HepG2 (cell line): ENCODE measurements around the gene TBCE. TPM values are rescaled to one million over a fixed set of nuclear protein-coding genes. Genes with fewer than 3 reads are reported as not detected.

Experiments
- BCL6 ChIP-seq: IDR thresholded peaks from 2 replicates; pipeline ENCODE4 v1.6.1; 2016; ENCODE audit warnings: missing genetic modification reagents, missing compliant biosample characterization
- FOSL2 ChIP-seq: sonication (generic); formaldehyde crosslinking; IDR thresholded peaks from 2 replicates; pipeline ENCODE4 v1.4.0; 2020; ENCODE audit warnings: missing genetic modification reagents
- FOXA1 ChIP-seq, 2 experiments: fragments of 450-650 bp in 1 of 2; sonication (generic) in 1 of 2; formaldehyde crosslinking in 1 of 2; IDR thresholded peaks; 2 replicates each; pipeline versions ENCODE4 v1.4.0 to v1.6.1; 2016 to 2020; ENCODE audit warnings: missing genetic modification reagents in 1 of 2
- HNRNPL ChIP-seq: fragments of 200-400 bp; formaldehyde crosslinking; IDR thresholded peaks from 2 replicates; pipeline ENCODE4 v1.6.1; 2017; ENCODE audit warnings: mild to moderate bottlenecking, low read depth, low read length
- KLF6 ChIP-seq: IDR thresholded peaks from 2 replicates; pipeline ENCODE4 v1.8.0; 2016; ENCODE audit warnings: missing biosample characterization, missing genetic modification reagents
- MED1 ChIP-seq: sonication (generic); formaldehyde crosslinking; IDR thresholded peaks from 2 replicates; pipeline ENCODE4 v1.4.0; 2020; ENCODE audit warnings: missing genetic modification reagents
- PHF21A ChIP-seq: sonication (generic); formaldehyde crosslinking; IDR thresholded peaks from 2 replicates; pipeline ENCODE4 v1.5.0; 2020; ENCODE audit warnings: mild to moderate bottlenecking, missing genetic modification reagents
- RARA ChIP-seq: IDR thresholded peaks from 2 replicates; pipeline ENCODE4 v1.6.1; 2016; ENCODE audit warnings: missing genetic modification reagents, missing compliant biosample characterization
- ZNF124 ChIP-seq: sonication (generic); formaldehyde crosslinking; IDR thresholded peaks from 2 replicates; pipeline ENCODE4 v1.4.0; 2020; ENCODE audit warnings: missing genetic modification reagents
- ZNF225 ChIP-seq: sonication (generic); formaldehyde crosslinking; IDR thresholded peaks from 2 replicates; pipeline ENCODE4 v1.4.0; 2020; ENCODE audit warnings: mild to moderate bottlenecking, missing genetic modification reagents
- ZNF644 ChIP-seq: IDR thresholded peaks from 2 replicates; pipeline ENCODE4 v1.6.1; 2016; ENCODE audit warnings: low read depth
- polyA plus RNA-seq, 8 experiments: library from polyadenylated mRNA; depleted of rRNA in 3 of 8; stranded (reverse) in 7 of 8; unstranded in 1 of 8; fragments of >200 nt; fragmentation: Illumina TruSeq in 4 of 8; extraction: Trizol in 4 of 8; gene quantifications; 2 replicates each; pipeline versions ENCODE4 v1.2.1 to v1.2.3, GENCODE V29; 2011 to 2016; ENCODE audit warnings: low read depth in 4 of 8, missing spikeins in 1 of 8, mixed read lengths in 1 of 8; ENCODE audit not compliant: insufficient read depth in 1 of 8
- total RNA-seq, 5 experiments: library from RNA; depleted of rRNA; stranded (reverse); fragments of >200 nt; fragmentation: Illumina TruSeq; extraction: Trizol; gene quantifications; 2 replicates each; pipeline ENCODE4 v1.2.3, GENCODE V29; 2016; ENCODE audit warnings: low read depth in 1 of 5
- TF ChIP-seq, protein P1 (sequence below): fragments of 450-650 bp; IDR thresholded peaks from 2 replicates; pipeline ENCODE4 v1.6.1; 2017
- TF ChIP-seq, protein P2 (sequence below): sonication (generic); formaldehyde crosslinking; IDR thresholded peaks from 2 replicates; pipeline ENCODE4 v1.5.0; 2020; ENCODE audit warnings: mild to moderate bottlenecking, missing genetic modification reagents
- TF ChIP-seq, protein P3 (sequence below): sonication (generic); formaldehyde crosslinking; IDR thresholded peaks from 2 replicates; pipeline ENCODE4 v1.4.0; 2020; ENCODE audit warnings: missing genetic modification reagents, mild to moderate bottlenecking, borderline replicate concordance
- TF ChIP-seq, protein P4 (sequence below), 2 experiments: sonication (generic) in 1 of 2; formaldehyde crosslinking in 1 of 2; IDR thresholded peaks; 2 replicates each; pipeline versions ENCODE4 v1.4.0 to v1.6.1; 2018 to 2020; ENCODE audit warnings: missing genetic modification reagents in 2 of 2, borderline replicate concordance in 1 of 2, low read depth in 1 of 2, mild to moderate bottlenecking in 1 of 2, missing biosample characterization in 1 of 2
- TF ChIP-seq, protein P5 (sequence below): sonication (generic); formaldehyde crosslinking; IDR thresholded peaks from 2 replicates; pipeline ENCODE4 v1.5.0; 2020; ENCODE audit warnings: missing genetic modification reagents
- TF ChIP-seq, protein P6 (sequence below): sonication (generic); formaldehyde crosslinking; IDR thresholded peaks from 2 replicates; pipeline ENCODE4 v1.5.0; 2020; ENCODE audit warnings: mild to moderate bottlenecking, missing genetic modification reagents, moderate library complexity

The TBCE gene
- total and polyA plus RNA-seq, 2 of the 13 experiments (the other 11 are each of a cell fraction or from before 2014, with no cell fraction given), result 25.6 to 31.1 TPM

DNA sequence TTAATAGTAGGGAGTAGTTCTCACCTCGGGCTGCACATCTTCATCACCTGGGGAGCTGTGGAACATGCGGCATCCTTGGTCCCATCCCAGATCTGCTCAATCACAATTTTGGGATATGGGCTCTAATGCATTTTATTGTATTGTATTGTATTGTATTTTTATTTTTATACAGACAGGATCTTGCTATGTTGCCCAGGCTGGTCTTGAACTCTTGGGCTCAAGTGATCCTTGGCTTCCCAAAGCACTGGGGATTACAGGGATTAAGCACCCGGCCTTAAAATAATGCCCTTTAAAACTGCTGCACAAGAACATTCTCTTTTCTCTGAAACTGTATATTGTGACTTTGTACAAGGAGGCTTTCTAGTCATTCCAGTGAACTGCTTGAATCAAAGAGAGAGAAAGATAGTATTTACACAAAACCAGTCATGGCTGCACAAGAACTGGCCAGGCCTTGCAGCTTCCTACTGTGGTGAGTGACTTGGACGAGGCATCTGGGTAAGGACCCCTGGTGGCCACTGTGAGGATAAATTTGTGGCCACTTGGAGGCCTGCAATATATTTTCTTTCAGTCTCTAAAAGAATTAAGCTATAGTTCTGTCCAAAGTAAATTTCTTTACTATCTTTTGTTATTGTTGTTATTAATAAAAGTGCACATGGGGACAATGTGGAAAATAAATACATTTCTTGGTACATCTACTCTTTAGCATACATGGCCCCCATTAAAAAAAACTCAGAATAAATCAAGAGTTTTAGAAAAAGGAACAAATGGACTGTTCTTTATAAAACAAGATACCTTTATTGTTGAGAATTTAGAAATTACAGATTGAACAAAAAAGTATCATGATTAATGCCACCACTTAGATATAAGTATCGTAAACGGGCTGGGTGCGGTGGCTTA is 48.0 kb downstream of the TBCE start (continued):
- TF ChIP-seq, protein P1, sequence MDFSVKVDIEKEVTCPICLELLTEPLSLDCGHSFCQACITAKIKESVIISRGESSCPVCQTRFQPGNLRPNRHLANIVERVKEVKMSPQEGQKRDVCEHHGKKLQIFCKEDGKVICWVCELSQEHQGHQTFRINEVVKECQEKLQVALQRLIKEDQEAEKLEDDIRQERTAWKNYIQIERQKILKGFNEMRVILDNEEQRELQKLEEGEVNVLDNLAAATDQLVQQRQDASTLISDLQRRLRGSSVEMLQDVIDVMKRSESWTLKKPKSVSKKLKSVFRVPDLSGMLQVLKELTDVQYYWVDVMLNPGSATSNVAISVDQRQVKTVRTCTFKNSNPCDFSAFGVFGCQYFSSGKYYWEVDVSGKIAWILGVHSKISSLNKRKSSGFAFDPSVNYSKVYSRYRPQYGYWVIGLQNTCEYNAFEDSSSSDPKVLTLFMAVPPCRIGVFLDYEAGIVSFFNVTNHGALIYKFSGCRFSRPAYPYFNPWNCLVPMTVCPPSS, result no peak
- TF ChIP-seq PHF21A (0 out of 2 replicates have a peak, but pooled peaks have one; percentile 31), FOSL2 (0 out of 2 replicates have a peak, but pooled peaks have one; percentile 36), BCL6 (CRISPR knock-in tag) (0 out of 2 replicates have a peak, but pooled peaks have one; percentile 16), FOXA1 (IDR thresholded peaks at IDR 0.05) (no peak), FOXA1 (CRISPR knock-in tag; IDR thresholded peaks at IDR 0.05) (peak; percentile 29; the same call in 1 of the 2 replicates), KLF6 (CRISPR knock-in tag) (no peak), ZNF225 (no peak), RARA (CRISPR knock-in tag) (0 out of 2 replicates have a peak, but pooled peaks have one; percentile 37), HNRNPL (no peak), ZNF644 (CRISPR knock-in tag) (0 out of 2 replicates have a peak, but pooled peaks have one; percentile 25), ZNF124 (CRISPR knock-in tag) (0 out of 2 replicates have a peak, but pooled peaks have one; percentile 23), MED1 (CRISPR knock-in tag) (0 out of 2 replicates have a peak, but pooled peaks have one; percentile 31)
- TF ChIP-seq, protein P2, sequence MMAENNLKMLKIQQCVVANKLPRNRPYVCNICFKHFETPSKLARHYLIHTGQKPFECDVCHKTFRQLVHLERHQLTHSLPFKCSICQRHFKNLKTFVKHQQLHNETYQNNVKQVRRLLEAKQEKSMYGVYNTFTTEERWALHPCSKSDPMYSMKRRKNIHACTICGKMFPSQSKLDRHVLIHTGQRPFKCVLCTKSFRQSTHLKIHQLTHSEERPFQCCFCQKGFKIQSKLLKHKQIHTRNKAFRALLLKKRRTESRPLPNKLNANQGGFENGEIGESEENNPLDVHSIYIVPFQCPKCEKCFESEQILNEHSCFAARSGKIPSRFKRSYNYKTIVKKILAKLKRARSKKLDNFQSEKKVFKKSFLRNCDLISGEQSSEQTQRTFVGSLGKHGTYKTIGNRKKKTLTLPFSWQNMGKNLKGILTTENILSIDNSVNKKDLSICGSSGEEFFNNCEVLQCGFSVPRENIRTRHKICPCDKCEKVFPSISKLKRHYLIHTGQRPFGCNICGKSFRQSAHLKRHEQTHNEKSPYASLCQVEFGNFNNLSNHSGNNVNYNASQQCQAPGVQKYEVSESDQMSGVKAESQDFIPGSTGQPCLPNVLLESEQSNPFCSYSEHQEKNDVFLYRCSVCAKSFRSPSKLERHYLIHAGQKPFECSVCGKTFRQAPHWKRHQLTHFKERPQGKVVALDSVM (CRISPR knock-in tag), result no peak
- TF ChIP-seq, protein P3, sequence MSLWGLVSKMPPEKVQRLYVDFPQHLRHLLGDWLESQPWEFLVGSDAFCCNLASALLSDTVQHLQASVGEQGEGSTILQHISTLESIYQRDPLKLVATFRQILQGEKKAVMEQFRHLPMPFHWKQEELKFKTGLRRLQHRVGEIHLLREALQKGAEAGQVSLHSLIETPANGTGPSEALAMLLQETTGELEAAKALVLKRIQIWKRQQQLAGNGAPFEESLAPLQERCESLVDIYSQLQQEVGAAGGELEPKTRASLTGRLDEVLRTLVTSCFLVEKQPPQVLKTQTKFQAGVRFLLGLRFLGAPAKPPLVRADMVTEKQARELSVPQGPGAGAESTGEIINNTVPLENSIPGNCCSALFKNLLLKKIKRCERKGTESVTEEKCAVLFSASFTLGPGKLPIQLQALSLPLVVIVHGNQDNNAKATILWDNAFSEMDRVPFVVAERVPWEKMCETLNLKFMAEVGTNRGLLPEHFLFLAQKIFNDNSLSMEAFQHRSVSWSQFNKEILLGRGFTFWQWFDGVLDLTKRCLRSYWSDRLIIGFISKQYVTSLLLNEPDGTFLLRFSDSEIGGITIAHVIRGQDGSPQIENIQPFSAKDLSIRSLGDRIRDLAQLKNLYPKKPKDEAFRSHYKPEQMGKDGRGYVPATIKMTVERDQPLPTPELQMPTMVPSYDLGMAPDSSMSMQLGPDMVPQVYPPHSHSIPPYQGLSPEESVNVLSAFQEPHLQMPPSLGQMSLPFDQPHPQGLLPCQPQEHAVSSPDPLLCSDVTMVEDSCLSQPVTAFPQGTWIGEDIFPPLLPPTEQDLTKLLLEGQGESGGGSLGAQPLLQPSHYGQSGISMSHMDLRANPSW (CRISPR knock-in tag), result no peak
- TF ChIP-seq, protein P4, sequence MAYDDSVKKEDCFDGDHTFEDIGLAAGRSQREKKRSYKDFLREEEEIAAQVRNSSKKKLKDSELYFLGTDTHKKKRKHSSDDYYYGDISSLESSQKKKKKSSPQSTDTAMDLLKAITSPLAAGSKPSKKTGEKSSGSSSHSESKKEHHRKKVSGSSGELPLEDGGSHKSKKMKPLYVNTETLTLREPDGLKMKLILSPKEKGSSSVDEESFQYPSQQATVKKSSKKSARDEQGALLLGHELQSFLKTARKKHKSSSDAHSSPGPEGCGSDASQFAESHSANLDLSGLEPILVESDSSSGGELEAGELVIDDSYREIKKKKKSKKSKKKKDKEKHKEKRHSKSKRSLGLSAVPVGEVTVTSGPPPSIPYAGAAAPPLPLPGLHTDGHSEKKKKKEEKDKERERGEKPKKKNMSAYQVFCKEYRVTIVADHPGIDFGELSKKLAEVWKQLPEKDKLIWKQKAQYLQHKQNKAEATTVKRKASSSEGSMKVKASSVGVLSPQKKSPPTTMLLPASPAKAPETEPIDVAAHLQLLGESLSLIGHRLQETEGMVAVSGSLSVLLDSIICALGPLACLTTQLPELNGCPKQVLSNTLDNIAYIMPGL (CRISPR knock-in tag; IDR thresholded peaks at IDR 0.05; ENCODE audit: borderline replicate concordance in 1 of 2, low read depth in 1 of 2), result peak in 1 of 2 experiments; percentile 49; a peak in 1 of 4 replicates
- TF ChIP-seq, protein P5, sequence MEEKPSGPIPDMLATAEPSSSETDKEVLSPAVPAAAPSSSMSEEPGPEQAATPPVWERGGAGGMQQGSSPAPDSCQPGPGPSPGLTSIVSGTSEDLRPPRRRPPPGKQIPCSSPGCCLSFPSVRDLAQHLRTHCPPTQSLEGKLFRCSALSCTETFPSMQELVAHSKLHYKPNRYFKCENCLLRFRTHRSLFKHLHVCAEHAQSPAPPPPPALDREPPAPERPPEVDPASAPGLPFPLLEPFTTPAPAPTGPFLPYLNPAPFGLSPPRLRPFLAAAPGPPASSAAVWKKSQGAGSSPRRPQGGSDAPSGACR (CRISPR knock-in tag), result no peak
- TF ChIP-seq, protein P6, sequence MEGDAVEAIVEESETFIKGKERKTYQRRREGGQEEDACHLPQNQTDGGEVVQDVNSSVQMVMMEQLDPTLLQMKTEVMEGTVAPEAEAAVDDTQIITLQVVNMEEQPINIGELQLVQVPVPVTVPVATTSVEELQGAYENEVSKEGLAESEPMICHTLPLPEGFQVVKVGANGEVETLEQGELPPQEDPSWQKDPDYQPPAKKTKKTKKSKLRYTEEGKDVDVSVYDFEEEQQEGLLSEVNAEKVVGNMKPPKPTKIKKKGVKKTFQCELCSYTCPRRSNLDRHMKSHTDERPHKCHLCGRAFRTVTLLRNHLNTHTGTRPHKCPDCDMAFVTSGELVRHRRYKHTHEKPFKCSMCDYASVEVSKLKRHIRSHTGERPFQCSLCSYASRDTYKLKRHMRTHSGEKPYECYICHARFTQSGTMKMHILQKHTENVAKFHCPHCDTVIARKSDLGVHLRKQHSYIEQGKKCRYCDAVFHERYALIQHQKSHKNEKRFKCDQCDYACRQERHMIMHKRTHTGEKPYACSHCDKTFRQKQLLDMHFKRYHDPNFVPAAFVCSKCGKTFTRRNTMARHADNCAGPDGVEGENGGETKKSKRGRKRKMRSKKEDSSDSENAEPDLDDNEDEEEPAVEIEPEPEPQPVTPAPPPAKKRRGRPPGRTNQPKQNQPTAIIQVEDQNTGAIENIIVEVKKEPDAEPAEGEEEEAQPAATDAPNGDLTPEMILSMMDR, result peak; percentile 77
